ENCODE results near the gene SUPT5H.

SUPT5H gene

GRCh38 chr19:39479916-39480315, 34.5 kb downstream of the SUPT5H start:
- no peak for TF ChIP-seq GATA2 (IDR thresholded peaks at IDR 0.05; ENCODE audit: low read depth, low read length)
- TF ChIP-seq GATA3 (IDR thresholded peaks at IDR 0.05; ENCODE audit: low read depth, low read length), result no peak

- no peak for TF ChIP-seq GATA3 (IDR thresholded peaks at IDR 0.05; ENCODE audit: low read depth, low read length)
- TF ChIP-seq GATA2 (IDR thresholded peaks at IDR 0.05; ENCODE audit: low read depth, low read length), result no peak
These were observed 35.2 kb downstream of the SUPT5H start, which contains the start of gene TIMM50 for GRCh38 chr19:39480337-39481228. Gene TIMM50, plus strand, starts transcription at chr19:39480838. Its CDS starts 16 bp downstream, at chr19:39480854.

GRCh38 chr19:39481229-39481545, 35.8 kb downstream of the SUPT5H start:
- TF ChIP-seq GATA2 (IDR thresholded peaks at IDR 0.05; ENCODE audit: low read depth, low read length) (no peak), GATA3 (IDR thresholded peaks at IDR 0.05; ENCODE audit: low read depth, low read length) (no peak)

- TF ChIP-seq GATA3 (IDR thresholded peaks at IDR 0.05; ENCODE audit: low read depth, low read length) (no peak), GATA2 (IDR thresholded peaks at IDR 0.05; ENCODE audit: low read depth, low read length) (no peak)
These were observed 36.3 kb downstream of the SUPT5H start for GRCh38 chr19:39481676-39482075.

- TF ChIP-seq GATA3 (IDR thresholded peaks at IDR 0.05; ENCODE audit: low read depth, low read length) (no peak), GATA2 (IDR thresholded peaks at IDR 0.05; ENCODE audit: low read depth, low read length) (no peak)
These were observed 37.8 kb downstream of the SUPT5H start for GRCh38 chr19:39483141-39483540.

- TF ChIP-seq GATA2 (IDR thresholded peaks at IDR 0.05; ENCODE audit: low read depth, low read length), result no peak
- TF ChIP-seq GATA3 (IDR thresholded peaks at IDR 0.05; ENCODE audit: low read depth, low read length), result no peak
These were observed 44.4 kb downstream of the SUPT5H start for GRCh38 chr19:39489756-39490155.

GRCh38 chr19:39492225-39492624, 46.8 kb downstream of the SUPT5H start:
- no peak for TF ChIP-seq GATA2 (IDR thresholded peaks at IDR 0.05; ENCODE audit: low read depth, low read length)
- no peak for TF ChIP-seq GATA3 (IDR thresholded peaks at IDR 0.05; ENCODE audit: low read depth, low read length)

- no peak for TF ChIP-seq GATA2 (IDR thresholded peaks at IDR 0.05; ENCODE audit: low read depth, low read length)
- no peak for TF ChIP-seq GATA3 (IDR thresholded peaks at IDR 0.05; ENCODE audit: low read depth, low read length)
These were observed 47.4 kb downstream of the SUPT5H start for GRCh38 chr19:39492788-39493187.

GRCh38 chr19:39494661-39495060, 49.3 kb downstream of the SUPT5H start:
- TF ChIP-seq GATA3 (IDR thresholded peaks at IDR 0.05; ENCODE audit: low read depth, low read length) (no peak), GATA2 (IDR thresholded peaks at IDR 0.05; ENCODE audit: low read depth, low read length) (no peak)

GRCh38 chr19:39496063-39496462, 50.7 kb downstream of the SUPT5H start:
- TF ChIP-seq GATA2 (IDR thresholded peaks at IDR 0.05; ENCODE audit: low read depth, low read length), result no peak
- TF ChIP-seq GATA3 (IDR thresholded peaks at IDR 0.05; ENCODE audit: low read depth, low read length), result no peak

- TF ChIP-seq GATA2 (IDR thresholded peaks at IDR 0.05; ENCODE audit: low read depth, low read length), result no peak
- no peak for TF ChIP-seq GATA3 (IDR thresholded peaks at IDR 0.05; ENCODE audit: low read depth, low read length)
These were observed 52.3 kb downstream of the SUPT5H start for GRCh38 chr19:39497701-39497995.

GRCh38 chr19:39497996-39498797, 52.8 kb downstream of the SUPT5H start:
- TF ChIP-seq GATA2 (IDR thresholded peaks at IDR 0.05; ENCODE audit: low read depth, low read length) (no peak), GATA3 (IDR thresholded peaks at IDR 0.05; ENCODE audit: low read depth, low read length) (no peak)

GRCh38 chr19:39498798-39499642, 53.6 kb downstream of the SUPT5H start, which contains the start of gene DLL3:
Gene DLL3, plus strand, starts transcription at chr19:39498947. Its CDS starts 28 bp downstream, at chr19:39498975.
- TF ChIP-seq GATA3 (IDR thresholded peaks at IDR 0.05; ENCODE audit: low read depth, low read length) (no peak), GATA2 (IDR thresholded peaks at IDR 0.05; ENCODE audit: low read depth, low read length) (no peak)

- no peak for TF ChIP-seq GATA3 (IDR thresholded peaks at IDR 0.05; ENCODE audit: low read depth, low read length)
- no peak for TF ChIP-seq GATA2 (IDR thresholded peaks at IDR 0.05; ENCODE audit: low read depth, low read length)
These were observed 54.5 kb downstream of the SUPT5H start for GRCh38 chr19:39499932-39500331.

Measured in SH-SY5Y (cell line).